Measurements from ENCODE around the gene STAB2.

Gene STAB2

GRCh38 chr12:103600967-103601728 is 14.1 kb downstream of the STAB2 start:
- TF ChIP-seq ZFX (IDR thresholded peaks at IDR 0.05; ENCODE audit: borderline replicate concordance), result no peak
- no peak for TF ChIP-seq CTCF (IDR thresholded peaks at IDR 0.05)
- no peak overlapping the region for H3K27ac ChIP-seq

DNA sequence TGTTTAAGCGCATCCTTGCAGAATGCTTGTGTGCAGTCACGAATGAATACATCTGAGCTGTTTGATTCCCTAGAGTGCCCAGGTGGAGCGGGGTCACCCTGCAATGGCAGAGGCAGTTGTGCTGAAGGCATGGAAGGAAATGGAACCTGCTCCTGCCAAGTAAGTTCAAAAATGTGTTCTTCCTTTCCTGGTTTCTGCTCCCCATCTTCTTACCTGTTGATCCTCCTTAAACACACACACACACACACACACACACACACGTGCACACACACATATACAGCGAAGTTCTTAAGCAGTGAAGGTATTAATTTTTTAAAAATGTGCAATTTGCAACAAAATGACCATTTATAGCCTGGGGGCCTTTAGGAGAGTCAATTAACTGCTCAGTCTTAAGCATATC is 33.3 kb downstream of the STAB2 start:
- no peak for TF ChIP-seq ZFX (IDR thresholded peaks at IDR 0.05; ENCODE audit: borderline replicate concordance)
- no peak for TF ChIP-seq CTCF (IDR thresholded peaks at IDR 0.05)
- no peak overlapping the region for H3K27ac ChIP-seq

- TF ChIP-seq ZFX (IDR thresholded peaks at IDR 0.05; ENCODE audit: borderline replicate concordance), result no peak
- no peak for TF ChIP-seq CTCF (IDR thresholded peaks at IDR 0.05)
These were observed 36.6 kb downstream of the STAB2 start for GRCh38 chr12:103623716-103624115.

GRCh38 chr12:103626498-103626897 is 39.4 kb downstream of the STAB2 start:
- H3K27ac ChIP-seq, result no peak overlapping the region
- TF ChIP-seq CTCF (IDR thresholded peaks at IDR 0.05), result peak; percentile 68
- no peak for TF ChIP-seq ZFX (IDR thresholded peaks at IDR 0.05; ENCODE audit: borderline replicate concordance)

More at GRCh38 chr12:103623716-103624115, 36.6 kb downstream of the STAB2 start:
- H3K27ac ChIP-seq, result no peak overlapping the region

- H3K27ac ChIP-seq, result no peak overlapping the region
- TF ChIP-seq ZFX (IDR thresholded peaks at IDR 0.05; ENCODE audit: borderline replicate concordance) (no peak), CTCF (IDR thresholded peaks at IDR 0.05) (no peak)
These were observed 40.2 kb downstream of the STAB2 start for GRCh38 chr12:103627189-103627855.

- TF ChIP-seq ZFX (IDR thresholded peaks at IDR 0.05; ENCODE audit: borderline replicate concordance), result no peak
- TF ChIP-seq CTCF (IDR thresholded peaks at IDR 0.05), result peak; percentile 100
These were observed 45.6 kb downstream of the STAB2 start for GRCh38 chr12:103632554-103633216.

More at GRCh38 chr12:103632554-103633216, 45.6 kb downstream of the STAB2 start:
- no peak overlapping the region for H3K27ac ChIP-seq
